HS-27A (cell line): ENCODE measurements around the gene TOR1B.
"Not testable (repeated sequence)": the region's sequence is repeated elsewhere in the genome, so short reads cannot be mapped to it uniquely, and the experiment has no call there.

Experiments
- DNase-seq: peaks from one replicate; pipeline ENCODE4 v3.0.0-alpha.2; 2012; ENCODE audit warnings: low read depth, missing footprints

Gene TOR1B

GRCh38 chr9:129776566-129776937, 26.4 kb upstream of the TOR1B start:
- no peak for DNase-seq

GRCh38 chr9:129776938-129777768, 25.8 kb upstream of the TOR1B start:
- DNase-seq = peak; percentile 96

GRCh38 chr9:129777769-129778130, 25.2 kb upstream of the TOR1B start:
- DNase-seq = no peak

GRCh38 chr9:129778469-129778868, 24.5 kb upstream of the TOR1B start:
- DNase-seq = no peak

- no peak for DNase-seq
These were observed 23.3 kb upstream of the TOR1B start for GRCh38 chr9:129779560-129780190.

GRCh38 chr9:129781131-129781530, 21.9 kb upstream of the TOR1B start:
- DNase-seq = no peak

- DNase-seq = no peak
These were observed 21.0 kb upstream of the TOR1B start for GRCh38 chr9:129781981-129782380.

- peak; percentile 52 for DNase-seq
These were observed 19.2 kb upstream of the TOR1B start for GRCh38 chr9:129783516-129784361.

- not testable (repeated sequence) for DNase-seq
These were observed 18.0 kb upstream of the TOR1B start for GRCh38 chr9:129784970-129785369.

DNA sequence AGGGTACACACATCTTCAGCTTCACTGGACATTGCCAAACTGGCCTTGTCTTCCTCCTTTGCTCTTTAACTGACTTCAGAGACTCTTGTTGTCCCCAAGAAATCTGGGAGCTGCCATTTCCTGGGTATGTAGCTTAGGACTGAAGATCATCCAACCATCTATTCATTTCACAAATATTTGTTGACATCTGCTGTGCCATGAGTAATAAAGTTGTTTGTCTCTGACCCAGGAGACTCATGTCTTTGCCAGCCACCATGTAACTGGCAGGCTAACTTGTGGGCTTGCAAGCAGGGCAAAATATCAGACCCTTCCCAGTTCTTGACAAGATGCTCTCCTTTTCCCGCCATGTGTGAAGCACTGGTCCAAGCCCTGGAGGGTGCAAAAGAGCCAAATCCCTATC, 17.1 kb upstream of the TOR1B start:
- DNase-seq = no peak

- no peak for DNase-seq
These were observed 16.5 kb upstream of the TOR1B start for GRCh38 chr9:129786481-129786880.

GRCh38 chr9:129794549-129794948, 8.4 kb upstream of the TOR1B start:
- no peak for DNase-seq

DNA sequence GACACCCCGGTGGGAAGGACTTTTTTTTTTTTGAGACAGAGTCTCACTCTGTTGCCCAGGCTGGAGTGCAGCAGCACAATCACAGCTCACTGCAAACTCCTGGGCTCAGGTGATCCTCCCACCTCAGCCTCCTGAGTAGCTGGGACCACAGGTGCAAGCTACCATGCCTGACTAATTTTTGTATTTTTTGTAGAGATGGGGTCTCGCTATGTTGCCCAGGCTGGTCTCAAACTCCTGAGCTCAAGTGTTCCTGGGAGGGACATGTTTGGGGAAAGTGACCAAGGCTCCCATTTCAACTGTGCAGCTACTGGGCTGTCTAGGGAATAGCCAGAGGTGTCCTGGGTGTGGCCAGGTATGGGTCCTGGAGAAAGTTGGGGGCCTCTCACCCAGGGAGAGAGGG, 7.0 kb upstream of the TOR1B start:
- not testable (repeated sequence) for DNase-seq

DNA sequence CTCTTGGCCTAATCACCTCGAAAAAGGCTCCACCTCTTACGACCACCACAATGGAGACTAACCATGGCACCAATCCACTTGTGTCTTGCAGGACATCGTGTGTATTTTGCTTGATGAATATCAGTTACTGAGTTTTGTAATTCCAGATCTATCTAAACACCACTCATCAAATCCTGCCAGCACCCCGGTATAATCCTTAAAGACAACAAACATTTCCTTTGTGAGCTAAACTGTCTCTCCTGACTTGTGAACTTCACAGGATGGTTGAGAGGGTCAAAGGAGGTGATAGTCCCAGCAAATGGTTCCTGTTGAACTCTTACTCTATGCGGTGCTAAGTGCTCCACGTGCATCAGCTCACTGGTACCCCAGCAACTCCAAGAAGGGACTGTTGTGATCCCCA, 4.0 kb upstream of the TOR1B start:
- no peak for DNase-seq

DNA sequence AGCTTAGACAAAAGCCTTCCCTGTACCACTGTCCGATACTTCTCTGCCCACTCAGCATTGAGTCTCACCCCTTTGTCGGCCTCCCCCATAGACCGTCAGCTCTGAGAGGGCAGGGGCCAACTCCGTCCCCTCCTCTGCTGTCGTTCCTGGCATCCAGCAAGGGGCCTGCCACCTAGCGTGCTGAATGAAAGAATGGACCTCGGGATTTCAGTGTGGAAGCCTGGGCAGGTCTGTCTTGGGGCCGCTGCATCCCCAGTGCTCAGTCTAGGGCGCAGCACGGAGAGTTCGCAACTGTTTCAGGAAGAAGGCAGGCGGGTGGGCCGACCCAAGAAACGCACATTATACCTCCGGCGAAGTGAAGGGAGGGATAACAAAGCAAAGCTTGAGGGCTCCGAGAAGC, 1.5 kb upstream of the TOR1B start:
- DNase-seq = no peak

GRCh38 chr9:129803676-129804060, 684 bp downstream of the TOR1B start:
- DNase-seq = no peak

DNA sequence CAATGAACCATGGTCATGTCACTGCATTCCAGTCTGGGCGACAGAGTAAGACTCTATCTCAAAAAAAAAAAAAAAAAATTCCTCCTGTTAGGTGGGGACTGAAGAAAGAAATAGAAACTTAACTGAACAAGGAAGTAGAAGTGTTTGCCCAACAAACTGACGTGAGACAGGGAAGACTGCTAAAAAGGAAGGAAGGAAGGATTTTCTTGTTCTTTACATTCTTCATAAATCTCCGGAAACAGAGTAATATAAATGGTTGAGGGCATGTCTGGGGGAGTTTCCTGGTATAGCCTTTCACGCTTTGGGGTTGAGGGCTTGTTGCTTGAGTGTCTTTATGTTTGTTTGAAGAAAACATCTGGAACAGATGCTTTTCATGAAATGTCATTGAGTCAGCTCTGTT, 3.1 kb downstream of the TOR1B start:
- no peak for DNase-seq

GRCh38 chr9:129809346-129809745, 6.4 kb downstream of the TOR1B start:
- no peak for DNase-seq

DNA sequence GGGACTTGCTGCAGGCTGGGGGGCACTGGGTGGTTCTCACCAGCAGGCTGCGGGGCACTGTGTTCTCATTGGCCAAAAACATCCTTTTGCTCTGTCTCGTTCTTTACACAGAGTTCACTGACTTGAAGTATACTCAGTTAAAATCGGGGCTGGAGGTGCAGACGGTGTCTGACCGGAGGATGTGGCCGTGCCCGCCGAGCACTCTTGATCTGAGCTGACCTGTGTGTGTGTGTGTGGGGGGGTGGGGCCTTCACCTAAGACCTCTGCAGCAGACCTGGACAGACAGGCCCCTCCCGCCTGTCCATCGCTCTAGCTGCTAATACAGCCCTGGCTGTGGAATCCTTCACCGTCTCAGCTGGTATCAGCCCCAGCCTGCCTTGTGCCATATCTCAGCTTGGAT, 7.1 kb downstream of the TOR1B start:
- DNase-seq = no peak

- DNase-seq = no peak
These were observed 7.8 kb downstream of the TOR1B start for GRCh38 chr9:129810788-129811187.

DNA sequence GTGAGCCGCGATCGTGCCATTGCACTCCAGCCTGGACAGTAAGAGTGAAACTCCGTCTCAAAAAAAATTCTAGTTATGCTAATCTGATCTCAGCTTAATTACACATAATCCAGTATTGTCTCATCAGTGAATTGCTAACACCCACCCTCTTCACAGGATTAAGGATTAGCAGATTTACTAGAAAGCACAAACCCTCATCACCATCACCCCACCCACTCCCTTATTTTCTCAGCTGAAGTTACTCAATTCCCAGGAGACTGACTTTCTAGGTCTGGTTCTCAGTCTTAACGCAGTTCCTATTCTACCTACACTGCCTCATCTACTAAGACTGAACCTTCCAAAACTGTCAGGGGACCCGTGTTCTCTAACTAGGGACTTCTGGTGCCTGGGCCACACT, 9.0 kb downstream of the TOR1B start:
- no peak for DNase-seq

- no peak for DNase-seq
These were observed 9.4 kb downstream of the TOR1B start for GRCh38 chr9:129812385-129812784.

GRCh38 chr9:129813661-129814060, 10.7 kb downstream of the TOR1B start:
- no peak for DNase-seq
